Stimulated activated CD4-positive, alpha-beta T cell treated with anti-CD3 and anti-CD28 coated beads, TNF-alpha, amount 100 ng/mL, for 24 hours (primary cell): ENCODE data around the gene PNPLA7.
A peak's percentile ranks its signal among the peaks of the same experiment; 100 is the strongest.

Experiments used
- DNase-seq, 3 experiments: peaks; one replicate each; pipeline ENCODE4 v3.0.0-alpha.2; 2020; ENCODE audit warnings: low read depth in 3 of 3

PNPLA7 gene

DNA sequence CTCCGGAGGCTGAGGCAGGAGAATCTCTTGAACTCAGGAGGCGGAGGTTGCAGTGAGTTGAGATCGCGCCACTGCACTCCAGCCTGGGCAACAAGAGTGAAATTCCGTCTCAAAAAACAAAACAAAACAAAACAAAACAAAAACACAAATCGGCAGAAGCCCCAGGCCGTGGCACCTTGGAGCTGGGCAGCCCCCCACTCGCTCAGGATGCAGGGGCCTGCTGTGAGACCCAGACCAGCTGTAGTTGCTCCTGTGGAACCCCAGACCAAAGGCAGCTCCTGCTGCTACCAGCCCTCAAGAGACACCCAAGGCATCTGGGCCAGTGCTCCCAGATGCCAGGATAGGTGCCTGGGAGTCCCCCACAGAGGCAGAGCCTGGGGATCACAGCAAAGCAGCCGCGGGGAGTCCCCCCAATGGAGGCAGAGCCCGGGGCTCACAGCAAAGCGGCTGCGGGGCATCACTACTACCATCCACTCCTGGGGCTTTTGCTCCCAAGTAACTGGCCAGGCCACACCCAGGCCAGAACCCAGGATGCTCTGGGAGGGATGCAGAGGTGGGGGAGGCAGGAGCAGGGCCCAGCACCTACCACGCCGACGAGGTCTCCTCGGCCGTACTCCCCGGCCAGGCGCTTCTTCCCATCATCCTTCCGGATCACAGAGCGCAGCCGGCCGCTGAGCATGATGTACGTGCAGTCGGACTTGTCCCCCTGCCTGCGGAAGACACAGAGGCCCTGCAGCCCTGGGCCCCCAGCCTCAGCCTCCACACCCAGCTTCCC is 53.4 kb downstream of the PNPLA7 start:
- no peak for DNase-seq

DNA sequence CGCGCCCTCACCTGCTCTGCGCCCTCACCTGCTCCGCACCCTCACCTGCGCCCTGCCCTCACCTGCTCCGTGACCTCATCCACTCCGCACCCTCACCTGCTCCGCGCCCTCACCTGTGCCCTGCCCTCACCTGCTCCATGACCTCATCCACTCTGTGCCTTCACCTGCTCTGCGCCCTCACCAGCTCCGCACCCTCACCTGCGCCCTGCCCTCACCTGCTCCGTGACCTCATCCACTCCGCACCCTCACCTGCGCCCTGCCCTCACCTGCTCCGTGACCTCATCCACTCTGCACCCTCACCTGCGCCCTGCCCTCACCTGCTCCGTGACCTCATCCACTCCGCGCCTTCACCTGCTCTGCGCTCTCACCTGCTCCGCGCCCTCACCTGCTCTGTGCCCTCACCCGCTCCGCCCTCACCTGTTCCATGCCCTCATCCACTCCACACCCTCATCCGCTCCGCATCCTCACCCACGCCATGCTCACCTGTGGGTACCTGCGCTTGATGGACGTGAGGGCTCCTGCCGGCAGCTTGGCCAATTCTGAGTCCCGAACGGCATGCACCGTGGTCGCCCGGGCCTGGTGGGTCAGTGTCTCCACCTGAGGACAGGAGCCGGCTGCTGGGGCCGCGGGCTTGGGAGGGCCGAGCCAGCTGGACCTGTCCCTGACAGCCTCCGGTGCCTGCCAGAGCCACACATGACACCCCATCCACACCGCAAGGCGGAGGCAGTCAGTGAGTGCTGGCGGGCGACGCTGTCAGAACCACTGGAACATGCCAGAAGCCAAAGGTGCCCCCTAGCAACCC is 55.5 kb downstream of the PNPLA7 start:
- no peak for DNase-seq

GRCh38 chr9:137494104-137494544 is 56.1 kb downstream of the PNPLA7 start:
- DNase-seq, result no peak

DNA sequence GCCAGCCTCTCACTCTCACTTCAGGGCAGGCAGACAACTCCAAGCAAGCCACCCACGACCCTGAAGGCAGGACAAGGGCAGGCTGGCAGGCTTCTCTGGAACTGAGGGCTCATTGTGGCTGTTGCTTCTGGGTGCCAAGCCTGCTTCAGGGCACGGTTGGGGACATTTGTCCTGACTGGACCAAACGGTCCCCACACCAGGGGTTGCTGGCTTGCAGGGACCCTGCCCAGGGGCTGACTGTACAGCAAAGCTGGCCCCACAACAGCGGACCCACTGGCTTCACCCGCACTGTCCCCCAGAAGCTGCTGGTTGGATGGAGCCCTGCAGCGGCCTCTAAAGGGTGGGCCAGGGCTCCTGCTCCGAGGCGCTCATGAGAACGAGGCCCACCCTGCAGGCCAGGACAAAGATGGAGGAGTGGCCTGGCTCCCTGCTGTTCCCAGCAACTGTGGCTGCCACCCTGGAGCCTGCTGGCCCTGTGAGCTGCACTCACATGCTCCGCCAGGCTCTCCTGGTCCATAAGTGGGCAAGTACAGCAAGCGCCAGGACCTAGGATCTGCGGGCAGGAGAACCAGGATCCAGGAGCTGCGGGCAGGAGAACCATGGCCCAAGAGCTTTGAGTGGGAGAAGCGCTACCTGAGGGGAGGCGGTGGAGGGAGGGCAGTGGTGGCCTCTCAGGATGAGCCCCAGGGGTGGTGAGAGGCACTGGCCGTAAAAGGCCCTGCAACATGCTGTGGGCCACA is 56.7 kb downstream of the PNPLA7 start:
- DNase-seq, result no peak

DNA sequence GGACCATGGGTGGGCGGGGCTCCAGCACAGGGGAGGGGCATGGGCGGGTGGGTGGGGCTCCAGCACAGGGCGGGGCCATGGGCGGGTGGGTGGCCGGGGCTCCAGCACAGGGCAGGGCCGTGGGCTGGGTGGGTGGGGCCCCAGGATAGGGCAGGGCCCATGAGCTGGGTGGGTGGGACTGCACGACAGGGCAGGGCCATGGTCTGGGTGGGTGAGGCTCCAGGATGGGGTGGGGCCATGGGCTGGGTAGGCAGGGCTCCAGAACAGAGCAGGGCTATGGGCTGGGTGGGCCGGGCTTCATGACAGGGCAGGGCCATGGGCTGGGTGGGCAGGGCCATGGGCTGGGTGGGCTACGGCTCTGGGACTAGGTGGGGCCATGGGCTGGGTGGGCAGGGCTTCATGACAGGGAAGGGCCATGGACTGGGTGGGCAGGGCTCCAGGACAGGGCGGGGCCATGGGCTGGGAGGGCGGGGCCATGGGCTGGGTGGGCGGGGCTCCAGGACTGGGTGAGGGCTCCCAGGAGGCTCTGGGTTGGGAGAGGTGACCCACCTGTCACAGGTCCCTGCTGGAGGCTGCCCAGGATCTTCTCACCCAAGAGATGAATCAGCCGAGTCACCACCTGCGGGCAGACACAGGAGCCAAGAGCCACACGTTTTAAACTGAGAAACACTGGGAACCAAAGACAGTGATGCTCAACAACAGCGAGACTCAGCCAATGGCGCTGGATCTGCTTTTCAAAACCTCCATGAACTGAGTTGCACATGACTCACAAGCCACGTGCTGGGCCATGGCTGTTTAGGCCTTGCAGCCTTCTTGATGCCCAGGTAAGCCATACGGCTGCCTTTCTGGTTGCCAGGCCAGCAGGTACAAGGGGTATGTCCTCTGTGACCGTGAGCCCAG is 57.5 kb downstream of the PNPLA7 start:
- DNase-seq, result peak in 1 of 3 experiments; percentile 28

GRCh38 chr9:137491735-137492432 is 58.3 kb downstream of the PNPLA7 start:
- no peak for DNase-seq

DNA sequence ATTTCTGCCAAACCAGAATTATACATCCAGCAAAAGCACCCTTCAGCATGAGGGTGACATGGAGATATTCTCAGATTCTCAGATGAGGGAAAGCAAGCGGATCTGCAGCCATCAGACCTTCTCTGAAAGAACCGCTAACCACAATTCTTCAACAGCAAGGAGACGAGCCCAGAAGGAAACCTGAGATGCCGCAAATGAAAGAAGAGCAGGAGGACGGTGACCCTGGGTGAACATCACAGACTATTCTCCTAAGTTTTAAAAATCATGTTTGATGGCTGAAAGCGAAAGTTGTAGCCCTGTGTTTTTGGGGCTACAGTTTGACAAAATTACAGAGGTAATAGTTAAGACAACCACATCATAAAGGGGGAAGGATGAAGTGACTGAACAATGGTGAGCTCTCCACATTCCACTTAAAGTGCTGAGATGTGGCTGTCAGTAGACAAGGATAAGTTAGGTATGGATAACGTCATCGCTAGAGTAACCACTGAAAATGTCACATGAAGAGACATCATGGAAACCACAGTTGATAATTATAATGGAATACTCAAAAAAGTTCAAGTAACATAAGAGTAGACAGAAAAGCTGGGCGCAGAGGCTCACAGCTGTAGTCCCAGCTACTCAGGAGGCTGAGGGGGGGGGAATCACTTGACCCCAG is 59.5 kb downstream of the PNPLA7 start:
- DNase-seq, result no peak

DNA sequence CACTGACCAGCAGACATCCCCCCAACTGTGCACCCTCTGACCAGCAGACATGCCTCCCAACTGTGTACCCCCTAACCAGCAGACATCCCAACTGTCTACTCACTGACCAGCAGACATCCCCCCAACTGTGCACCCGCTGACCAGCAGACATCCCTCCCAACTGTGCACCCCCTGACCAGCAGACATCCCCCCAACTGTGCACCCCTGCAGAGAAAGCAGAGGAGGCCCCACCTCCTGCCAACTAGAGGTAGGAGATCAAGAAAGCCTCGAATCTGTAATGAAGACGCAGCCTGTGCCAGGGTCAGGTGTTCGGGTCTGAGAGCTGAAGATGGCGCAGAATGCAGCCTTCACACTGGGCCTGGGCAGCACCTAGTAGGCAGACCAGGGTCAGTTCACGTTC is 61.3 kb downstream of the PNPLA7 start:
- DNase-seq, result no peak

DNA sequence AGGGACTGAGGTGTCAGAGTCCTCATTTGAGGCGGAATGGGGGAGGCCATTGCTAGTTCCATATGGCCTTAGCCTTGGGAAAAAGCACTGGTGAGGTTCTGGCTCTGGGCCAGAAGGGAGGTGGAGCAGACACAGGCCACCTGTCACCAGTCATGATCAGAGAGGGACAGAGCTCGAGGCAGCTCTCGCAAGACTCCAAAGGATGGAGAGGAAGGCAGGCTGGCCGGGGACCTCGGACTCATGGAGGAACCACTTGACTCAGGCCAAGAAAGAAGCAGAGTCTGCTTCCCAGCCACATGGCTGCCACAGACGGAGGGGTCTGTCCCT is 61.9 kb downstream of the PNPLA7 start:
- DNase-seq, result no peak

GRCh38 chr9:137487454-137488326 is 62.5 kb downstream of the PNPLA7 start:
- no peak for DNase-seq

DNA sequence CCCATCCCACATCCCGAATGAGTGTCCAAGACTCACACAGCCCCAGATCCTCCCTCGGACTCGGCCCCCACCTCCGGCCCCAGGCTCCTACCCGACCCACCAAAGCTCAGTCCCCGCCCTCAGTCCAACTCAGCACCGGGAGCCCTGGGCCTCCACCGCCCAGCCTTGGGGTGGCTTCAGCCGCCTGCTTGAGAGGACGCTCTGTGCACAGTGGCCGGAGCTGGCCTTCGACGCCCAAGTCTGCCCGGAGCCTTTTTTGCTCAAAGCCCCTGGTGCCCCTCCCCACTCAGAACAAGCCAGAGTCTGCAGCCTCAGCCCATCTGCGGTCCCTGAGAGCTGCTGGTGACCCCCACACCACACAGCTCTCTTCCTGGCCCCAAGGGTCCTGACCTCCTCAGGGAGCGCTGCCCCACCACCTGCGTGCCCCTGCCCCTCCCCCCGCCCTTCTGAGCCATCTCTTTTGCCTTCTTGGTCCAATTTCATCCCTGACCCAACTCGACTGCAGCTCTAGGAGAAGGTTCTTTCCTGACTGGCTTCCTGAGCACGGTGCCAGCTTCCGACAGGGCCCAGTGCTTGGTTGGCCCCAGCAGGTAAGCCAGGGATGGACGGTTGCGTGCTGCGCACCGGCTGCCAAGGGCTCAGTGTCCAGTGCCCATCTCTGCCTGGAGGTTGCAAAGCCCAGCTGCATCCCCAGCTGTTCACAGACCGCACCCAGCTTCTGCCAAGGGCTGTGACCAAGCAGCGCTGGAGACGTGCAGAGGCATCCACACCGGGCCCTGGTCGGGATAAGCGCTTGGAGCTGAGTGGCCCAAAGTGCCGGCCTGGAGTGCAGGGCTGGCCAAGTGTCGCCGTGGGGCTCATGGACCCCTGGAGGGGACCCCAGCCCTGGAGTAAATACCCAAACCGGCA is 63.4 kb downstream of the PNPLA7 start:
- DNase-seq, result no peak

GRCh38 chr9:137486141-137486490 is 64.1 kb downstream of the PNPLA7 start:
- no peak for DNase-seq

GRCh38 chr9:137485343-137486140 is 64.7 kb downstream of the PNPLA7 start:
- DNase-seq, result no peak

DNA sequence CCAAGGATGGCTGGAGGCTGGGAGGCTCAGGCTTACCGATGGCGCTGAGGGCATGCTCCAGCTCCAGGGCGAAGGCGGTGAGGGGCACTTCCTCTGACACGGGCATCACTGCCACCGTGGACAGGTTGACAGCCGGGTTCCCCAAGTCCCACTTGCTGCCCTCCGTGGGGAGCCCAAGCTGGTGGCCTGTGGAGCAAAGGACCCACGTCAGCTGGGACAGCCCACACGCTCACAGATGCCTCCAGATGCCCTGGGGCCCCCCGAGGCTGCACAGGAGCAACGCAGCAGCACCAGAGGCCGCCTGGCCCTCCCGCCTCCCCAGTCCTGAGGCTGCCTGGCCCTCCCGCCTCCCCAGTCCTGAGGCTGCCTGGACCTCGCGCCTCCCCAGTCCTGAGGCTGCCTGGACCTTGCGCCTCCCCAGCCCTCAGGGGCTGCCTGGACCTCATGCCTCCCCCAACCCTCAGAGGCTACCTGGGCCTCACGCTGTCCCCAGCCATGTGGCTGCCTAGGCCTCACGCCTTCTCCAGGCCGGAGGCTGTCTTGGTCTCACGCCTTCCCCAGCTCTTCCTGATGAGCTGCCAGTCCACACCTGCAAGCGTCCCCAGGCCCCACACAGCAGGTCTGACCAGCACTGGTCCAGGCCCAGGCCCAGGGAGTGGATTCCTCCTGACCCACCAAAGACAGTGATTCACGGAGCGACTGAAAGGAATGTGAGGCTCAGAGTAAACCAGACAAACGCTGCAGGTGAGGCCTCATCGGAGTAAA is 65.5 kb downstream of the PNPLA7 start:
- no peak for DNase-seq

- DNase-seq, result no peak
These were observed 68.0 kb downstream of the PNPLA7 start for GRCh38 chr9:137482094-137482781.
